Hepatocyte (in vitro differentiated cells): Measurements from ENCODE around the gene TSPAN9.

ENCODE experiments used
- EZH2 ChIP-seq: fragments of 200-600 bp; sonication (generic); IDR thresholded peaks from 2 replicates; pipeline ENCODE4 v1.6.1; 2016; ENCODE audit warnings: antibody characterized with exemption, mild to moderate bottlenecking, borderline replicate concordance
- EZH2phosphoT487 ChIP-seq: fragments of 200-600 bp; sonication (generic); IDR thresholded peaks from one replicate; pipeline ENCODE4 v1.6.1; 2018; ENCODE audit warnings: antibody characterized with exemption, mild to moderate bottlenecking, low read depth, moderate library complexity; ENCODE audit not compliant: unreplicated experiment, severe bottlenecking
- TF ChIP-seq, protein P1 (sequence below): fragments of 200-600 bp; sonication (generic); IDR thresholded peaks from 2 replicates; pipeline ENCODE4 v1.5.1; 2016; ENCODE audit warnings: antibody characterized with exemption, mild to moderate bottlenecking; ENCODE audit not compliant: poor library complexity

DNA sequence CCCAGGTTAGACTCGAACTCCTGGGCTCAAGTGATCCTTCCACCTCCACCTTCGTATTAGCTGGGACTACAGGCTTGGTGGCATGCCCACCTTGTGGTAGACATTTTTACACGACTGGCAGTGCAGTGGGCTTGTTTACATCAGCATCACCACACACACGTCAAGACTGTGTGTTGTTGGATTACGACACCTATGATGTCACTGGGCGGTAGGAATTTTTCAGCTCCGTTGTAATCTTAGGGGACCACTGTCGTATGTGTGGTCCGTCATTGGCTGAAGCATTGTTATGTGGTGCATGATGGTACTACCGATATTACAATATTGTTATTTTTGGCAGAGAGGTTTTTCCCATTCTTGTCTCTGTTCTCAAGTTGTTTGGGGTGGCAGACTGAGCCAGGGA, 50.7 kb downstream of the TSPAN9 start:
- TF ChIP-seq, protein P1, sequence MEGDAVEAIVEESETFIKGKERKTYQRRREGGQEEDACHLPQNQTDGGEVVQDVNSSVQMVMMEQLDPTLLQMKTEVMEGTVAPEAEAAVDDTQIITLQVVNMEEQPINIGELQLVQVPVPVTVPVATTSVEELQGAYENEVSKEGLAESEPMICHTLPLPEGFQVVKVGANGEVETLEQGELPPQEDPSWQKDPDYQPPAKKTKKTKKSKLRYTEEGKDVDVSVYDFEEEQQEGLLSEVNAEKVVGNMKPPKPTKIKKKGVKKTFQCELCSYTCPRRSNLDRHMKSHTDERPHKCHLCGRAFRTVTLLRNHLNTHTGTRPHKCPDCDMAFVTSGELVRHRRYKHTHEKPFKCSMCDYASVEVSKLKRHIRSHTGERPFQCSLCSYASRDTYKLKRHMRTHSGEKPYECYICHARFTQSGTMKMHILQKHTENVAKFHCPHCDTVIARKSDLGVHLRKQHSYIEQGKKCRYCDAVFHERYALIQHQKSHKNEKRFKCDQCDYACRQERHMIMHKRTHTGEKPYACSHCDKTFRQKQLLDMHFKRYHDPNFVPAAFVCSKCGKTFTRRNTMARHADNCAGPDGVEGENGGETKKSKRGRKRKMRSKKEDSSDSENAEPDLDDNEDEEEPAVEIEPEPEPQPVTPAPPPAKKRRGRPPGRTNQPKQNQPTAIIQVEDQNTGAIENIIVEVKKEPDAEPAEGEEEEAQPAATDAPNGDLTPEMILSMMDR = no peak
- TF ChIP-seq EZH2 (no peak), EZH2phosphoT487 (no peak)
